Liver (tissue), 9 donors: ENCODE data around the gene KCNJ1. TPM values are rescaled to one million over a fixed set of nuclear protein-coding genes. Genes with fewer than 3 reads are reported as not detected.

ENCODE experiments used
- DNase-seq: peaks from one replicate; pipeline ENCODE4 v3.0.0-alpha.2; 2017; ENCODE audit warnings: low spot score
- H3K27ac ChIP-seq, 2 donors: one replicate each; pipeline ENCODE4 v1.7.0; 2013; ENCODE audit warnings: inconsistent platforms in 2 of 2, low read length in 2 of 2, control low read depth in 1 of 2, low read depth in 1 of 2, mild to moderate bottlenecking in 1 of 2
- H3K27me3 ChIP-seq, 4 donors: one replicate each; pipeline versions ENCODE4 v1.6.1 to v1.7.0; 2013; ENCODE audit warnings: low read length in 3 of 4, inconsistent platforms in 1 of 4, mild to moderate bottlenecking in 1 of 4, moderate library complexity in 1 of 4; ENCODE audit not compliant: control insufficient read depth in 4 of 4, insufficient read depth in 4 of 4
- H3K36me3 ChIP-seq, 4 donors: one replicate each; pipeline versions ENCODE4 v1.6.1 to v1.7.0; 2013; ENCODE audit warnings: low read length in 3 of 4, mild to moderate bottlenecking in 3 of 4, low read depth in 1 of 4, moderate library complexity in 1 of 4; ENCODE audit not compliant: control insufficient read depth in 4 of 4, insufficient read depth in 3 of 4
- H3K4me1 ChIP-seq, 4 donors: one replicate each; pipeline versions ENCODE4 v1.6.1 to v1.7.0; 2013; ENCODE audit warnings: low read length in 3 of 4, mild to moderate bottlenecking in 3 of 4, moderate library complexity in 1 of 4; ENCODE audit not compliant: control insufficient read depth in 4 of 4, insufficient read depth in 4 of 4
- H3K4me3 ChIP-seq, 3 donors: one replicate each; pipeline versions ENCODE4 v1.6.1 to v1.7.0; 2013; ENCODE audit warnings: low read length in 3 of 3, control low read depth in 1 of 3, low read depth in 1 of 3, mild to moderate bottlenecking in 1 of 3
- H3K9ac ChIP-seq, 2 donors: one replicate each; pipeline ENCODE4 v1.7.0; 2013; ENCODE audit warnings: low read length in 2 of 2, mild to moderate bottlenecking in 2 of 2, moderate library complexity in 2 of 2, control low read depth in 1 of 2, low read depth in 1 of 2
- H3K9me3 ChIP-seq, 4 donors: one replicate each; pipeline versions ENCODE4 v1.6.1 to v1.7.0; 2013; ENCODE audit warnings: low read length in 3 of 4; ENCODE audit not compliant: control insufficient read depth in 4 of 4
- ATF3 ChIP-seq: IDR thresholded peaks from 2 replicates; pipeline ENCODE4 v1.6.1; 2016; ENCODE audit warnings: antibody characterized with exemption
- EGR1 ChIP-seq, 2 donors: IDR thresholded peaks; 2 replicates each; pipeline ENCODE4 v1.6.1; 2016 to 2018; ENCODE audit warnings: antibody characterized with exemption in 2 of 2, low read depth in 2 of 2
- FOXA1 ChIP-seq: IDR thresholded peaks from 2 replicates; pipeline ENCODE4 v1.6.1; 2016; ENCODE audit warnings: antibody characterized with exemption
- FOXA2 ChIP-seq: IDR thresholded peaks from 2 replicates; pipeline ENCODE4 v1.6.1; 2016; ENCODE audit warnings: antibody characterized with exemption
- GABPA ChIP-seq, 2 donors: IDR thresholded peaks in 1 of 2; conservative IDR thresholded peaks in 1 of 2; 2 replicates each; pipeline ENCODE4 v1.6.1; 2016; ENCODE audit warnings: antibody characterized with exemption in 2 of 2, mild to moderate bottlenecking in 1 of 2, moderate library complexity in 1 of 2
- HNF4A ChIP-seq, 2 donors: conservative IDR thresholded peaks; 2 replicates each; pipeline ENCODE4 v1.6.1; 2016; ENCODE audit warnings: antibody characterized with exemption in 2 of 2, mild to moderate bottlenecking in 2 of 2
- HNF4G ChIP-seq: IDR thresholded peaks from 2 replicates; pipeline ENCODE4 v1.6.1; 2016; ENCODE audit warnings: antibody characterized with exemption
- JUND ChIP-seq, 2 donors: IDR thresholded peaks; 2 replicates each; pipeline ENCODE4 v1.6.1; 2016; ENCODE audit warnings: antibody characterized with exemption in 2 of 2
- NR2F2 ChIP-seq: IDR thresholded peaks from 2 replicates; pipeline ENCODE4 v1.6.1; 2016; ENCODE audit warnings: antibody characterized with exemption
- RAD21 ChIP-seq, 2 donors: IDR thresholded peaks; 2 replicates each; pipeline ENCODE4 v1.6.1; 2016; ENCODE audit warnings: antibody characterized with exemption in 2 of 2, mild to moderate bottlenecking in 2 of 2
- SP1 ChIP-seq: IDR thresholded peaks from 2 replicates; pipeline ENCODE4 v1.6.1; 2018; ENCODE audit warnings: antibody characterized with exemption, mild to moderate bottlenecking
- TAF1 ChIP-seq: conservative IDR thresholded peaks from 2 replicates; pipeline ENCODE4 v1.6.1; 2016; ENCODE audit warnings: antibody characterized with exemption, mild to moderate bottlenecking
- YY1 ChIP-seq: IDR thresholded peaks from 2 replicates; pipeline ENCODE4 v1.6.1; 2016; ENCODE audit warnings: antibody characterized with exemption, mild to moderate bottlenecking
- WGBS: extraction: QIAGEN DNeasy Blood & Tissue Kit; methylation state at CpG from one replicate; pipeline ENCODE4 v1.1.7; 2013; 5-methylcytosine and 5-hydroxymethylcytosine counted together
- polyA plus RNA-seq, 2 donors: library from polyadenylated mRNA; stranded (reverse) in 1 of 2; unstranded in 1 of 2; fragments of 200-250 nt in 1 of 2; fragments of >200 nt in 1 of 2; fragmentation: Nextera tagmentation in 1 of 2; extraction: Ambion mirVana in 1 of 2; gene quantifications; one replicate each; pipeline versions ENCODE4 v1.2.1 to v1.2.3, GENCODE V29; 2013 to 2015
- total RNA-seq, 2 donors: library from RNA; depleted of rRNA; stranded (reverse); fragments of >200 nt; gene quantifications; one replicate each; pipeline ENCODE4 v1.2.3, GENCODE V29; 2014
- TF ChIP-seq, protein P1 (sequence below): IDR thresholded peaks from 2 replicates; pipeline ENCODE4 v1.6.1; 2016; ENCODE audit warnings: antibody characterized with exemption
- TF ChIP-seq, protein P2 (sequence below): IDR thresholded peaks from 2 replicates; pipeline ENCODE4 v1.6.1; 2016; ENCODE audit warnings: antibody characterized with exemption
- TF ChIP-seq, protein P3 (sequence below): IDR thresholded peaks from 2 replicates; pipeline ENCODE4 v1.6.1; 2016; ENCODE audit warnings: antibody characterized with exemption, mild to moderate bottlenecking
- donor health status: healthy.
- donor health status: healthy.
- donor health status: healthy.
- donor health status: healthy.
- donor health status: healthy.

Gene KCNJ1
- total and polyA plus RNA-seq, 4 donors, result 0.14 to 0.23 TPM; not detected in 2

GRCh38 chr11:128825050-128825784 lies 41.9 kb downstream of the KCNJ1 start:
- H3K36me3 ChIP-seq, result peaks cover 0 to 2% (median 0%) of the 10 kb centered on the region in 4 donors
- H3K27ac ChIP-seq, result no peak overlapping the region
- 86% methylated on average over 20 of the region's 20 CpGs for WGBS
- H3K9me3 ChIP-seq, result no peaks in the 10 kb centered on the region
- no peak overlapping the region for H3K9ac ChIP-seq
- no peaks in the 10 kb centered on the region for H3K27me3 ChIP-seq
- TF ChIP-seq HNF4A (conservative IDR thresholded peaks at IDR 0.05) (no peak), EGR1 (IDR thresholded peaks at IDR 0.05; ENCODE audit: low read depth in 2 of 2) (no peak), HNF4G (no peak), ATF3 (no peak), FOXA2 (no peak), JUND (IDR thresholded peaks at IDR 0.05) (no peak), NR2F2 (no peak), SP1 (no peak), RAD21 (IDR thresholded peaks at IDR 0.05) (no peak)
- TF ChIP-seq, protein P1, sequence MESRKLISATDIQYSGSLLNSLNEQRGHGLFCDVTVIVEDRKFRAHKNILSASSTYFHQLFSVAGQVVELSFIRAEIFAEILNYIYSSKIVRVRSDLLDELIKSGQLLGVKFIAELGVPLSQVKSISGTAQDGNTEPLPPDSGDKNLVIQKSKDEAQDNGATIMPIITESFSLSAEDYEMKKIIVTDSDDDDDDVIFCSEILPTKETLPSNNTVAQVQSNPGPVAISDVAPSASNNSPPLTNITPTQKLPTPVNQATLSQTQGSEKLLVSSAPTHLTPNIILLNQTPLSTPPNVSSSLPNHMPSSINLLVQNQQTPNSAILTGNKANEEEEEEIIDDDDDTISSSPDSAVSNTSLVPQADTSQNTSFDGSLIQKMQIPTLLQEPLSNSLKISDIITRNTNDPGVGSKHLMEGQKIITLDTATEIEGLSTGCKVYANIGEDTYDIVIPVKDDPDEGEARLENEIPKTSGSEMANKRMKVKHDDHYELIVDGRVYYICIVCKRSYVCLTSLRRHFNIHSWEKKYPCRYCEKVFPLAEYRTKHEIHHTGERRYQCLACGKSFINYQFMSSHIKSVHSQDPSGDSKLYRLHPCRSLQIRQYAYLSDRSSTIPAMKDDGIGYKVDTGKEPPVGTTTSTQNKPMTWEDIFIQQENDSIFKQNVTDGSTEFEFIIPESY, result no peak
- TF ChIP-seq, protein P2, sequence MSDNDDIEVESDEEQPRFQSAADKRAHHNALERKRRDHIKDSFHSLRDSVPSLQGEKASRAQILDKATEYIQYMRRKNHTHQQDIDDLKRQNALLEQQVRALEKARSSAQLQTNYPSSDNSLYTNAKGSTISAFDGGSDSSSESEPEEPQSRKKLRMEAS, result no peak
- peaks cover 0 to 4% (median 0%) of the 10 kb centered on the region in 4 donors for H3K4me1 ChIP-seq
- H3K4me3 ChIP-seq, result no peak overlapping the region
- DNase-seq, result no peak

DNA sequence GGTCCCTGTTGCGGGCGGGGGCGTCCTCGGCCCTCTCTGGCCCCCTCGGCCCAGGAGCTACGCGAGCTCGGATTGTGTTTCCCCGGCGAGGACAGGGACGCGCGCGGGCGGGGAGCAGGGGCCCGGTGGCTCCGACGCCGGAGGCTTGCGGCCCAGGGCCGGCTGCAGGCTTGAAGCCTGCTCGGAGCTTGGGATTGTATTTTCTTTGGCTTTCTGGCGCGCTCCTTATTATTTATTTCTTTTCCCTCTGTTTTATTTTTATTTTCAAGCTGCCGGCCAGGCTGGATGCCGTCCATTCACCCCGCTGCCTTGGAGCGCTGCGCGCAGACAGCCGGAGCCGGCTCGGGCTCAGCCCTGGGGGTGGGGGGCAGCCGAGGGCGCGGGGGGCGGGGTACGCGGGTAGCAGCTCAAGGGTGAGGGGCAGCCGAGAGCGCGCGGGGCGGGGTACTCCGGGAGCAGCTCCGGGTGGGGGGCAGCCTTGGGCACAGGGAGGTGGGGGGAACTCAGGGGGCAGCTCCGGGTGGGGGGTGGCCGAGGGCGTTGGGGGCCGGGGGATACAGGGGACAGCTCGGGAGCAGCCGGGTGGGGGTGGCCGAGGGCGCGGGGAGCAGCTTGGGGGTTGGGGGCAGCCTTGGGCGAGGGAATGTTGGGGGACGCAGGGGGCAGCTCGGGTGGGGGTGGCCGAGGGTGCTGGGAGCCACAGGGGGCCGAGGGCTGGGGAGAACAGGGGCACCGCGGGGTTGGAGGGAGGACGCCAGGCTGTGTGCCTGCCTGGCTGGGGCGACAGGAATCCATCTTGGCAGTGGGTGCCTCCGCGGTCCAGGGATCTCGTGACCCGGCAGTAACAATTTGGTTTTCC lies 42.7 kb downstream of the KCNJ1 start:
- H3K36me3 ChIP-seq, result peaks cover 0 to 2% (median 0%) of the 10 kb centered on the region in 4 donors
- no peak overlapping the region for H3K27ac ChIP-seq
- WGBS, result 28% methylated on average over 68 of the region's 68 CpGs
- DNase-seq, result no peak
- H3K9me3 ChIP-seq, result no peaks in the 10 kb centered on the region
- H3K27me3 ChIP-seq, result no peaks in the 10 kb centered on the region
- no peak for TF ChIP-seq EGR1 (IDR thresholded peaks at IDR 0.05; ENCODE audit: low read depth in 2 of 2)
- TF ChIP-seq HNF4A (conservative IDR thresholded peaks at IDR 0.05), result no peak
- TF ChIP-seq, protein P1, result no peak
- TF ChIP-seq FOXA1, result no peak
- TF ChIP-seq ATF3, result no peak
- TF ChIP-seq FOXA2, result no peak
- TF ChIP-seq TAF1, result no peak
- no peak for TF ChIP-seq YY1
- TF ChIP-seq GABPA (IDR thresholded peaks at IDR 0.05 in 1 of 2, conservative IDR thresholded peaks at IDR 0.05 in 1 of 2), result no peak
- TF ChIP-seq SP1, result no peak
- TF ChIP-seq, protein P3, sequence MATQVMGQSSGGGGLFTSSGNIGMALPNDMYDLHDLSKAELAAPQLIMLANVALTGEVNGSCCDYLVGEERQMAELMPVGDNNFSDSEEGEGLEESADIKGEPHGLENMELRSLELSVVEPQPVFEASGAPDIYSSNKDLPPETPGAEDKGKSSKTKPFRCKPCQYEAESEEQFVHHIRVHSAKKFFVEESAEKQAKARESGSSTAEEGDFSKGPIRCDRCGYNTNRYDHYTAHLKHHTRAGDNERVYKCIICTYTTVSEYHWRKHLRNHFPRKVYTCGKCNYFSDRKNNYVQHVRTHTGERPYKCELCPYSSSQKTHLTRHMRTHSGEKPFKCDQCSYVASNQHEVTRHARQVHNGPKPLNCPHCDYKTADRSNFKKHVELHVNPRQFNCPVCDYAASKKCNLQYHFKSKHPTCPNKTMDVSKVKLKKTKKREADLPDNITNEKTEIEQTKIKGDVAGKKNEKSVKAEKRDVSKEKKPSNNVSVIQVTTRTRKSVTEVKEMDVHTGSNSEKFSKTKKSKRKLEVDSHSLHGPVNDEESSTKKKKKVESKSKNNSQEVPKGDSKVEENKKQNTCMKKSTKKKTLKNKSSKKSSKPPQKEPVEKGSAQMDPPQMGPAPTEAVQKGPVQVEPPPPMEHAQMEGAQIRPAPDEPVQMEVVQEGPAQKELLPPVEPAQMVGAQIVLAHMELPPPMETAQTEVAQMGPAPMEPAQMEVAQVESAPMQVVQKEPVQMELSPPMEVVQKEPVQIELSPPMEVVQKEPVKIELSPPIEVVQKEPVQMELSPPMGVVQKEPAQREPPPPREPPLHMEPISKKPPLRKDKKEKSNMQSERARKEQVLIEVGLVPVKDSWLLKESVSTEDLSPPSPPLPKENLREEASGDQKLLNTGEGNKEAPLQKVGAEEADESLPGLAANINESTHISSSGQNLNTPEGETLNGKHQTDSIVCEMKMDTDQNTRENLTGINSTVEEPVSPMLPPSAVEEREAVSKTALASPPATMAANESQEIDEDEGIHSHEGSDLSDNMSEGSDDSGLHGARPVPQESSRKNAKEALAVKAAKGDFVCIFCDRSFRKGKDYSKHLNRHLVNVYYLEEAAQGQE, result no peak
- TF ChIP-seq RAD21 (IDR thresholded peaks at IDR 0.05), result no peak
- TF ChIP-seq, protein P2, result no peak
- no peak for TF ChIP-seq NR2F2
- H3K4me3 ChIP-seq, result peak overlapping the region in 1 of 3 donors; percentile 32
- peaks cover 0 to 4% (median 0%) of the 10 kb centered on the region in 4 donors for H3K4me1 ChIP-seq
- H3K9ac ChIP-seq, result no peak overlapping the region
